A673 (cell line): ENCODE measurements around the gene FNDC3B.

Experiments used
- EZH2 ChIP-seq: fragments of 200-600 bp; sonication (generic); IDR thresholded peaks from 2 replicates; pipeline ENCODE4 v1.6.1; 2017; ENCODE audit warnings: borderline replicate concordance, low read depth, mild to moderate bottlenecking, mixed read lengths, antibody characterized with exemption, low read length; ENCODE audit not compliant: poor library complexity, severe bottlenecking
- TF ChIP-seq, protein P1 (sequence below): fragments of 300-800, 200-600 bp; sonication (generic); conservative IDR thresholded peaks from 2 replicates; pipeline ENCODE4 v1.5.1; 2017; ENCODE audit warnings: low read depth, mild to moderate bottlenecking, antibody characterized with exemption, low read length, moderate library complexity, mixed read lengths

DNA sequence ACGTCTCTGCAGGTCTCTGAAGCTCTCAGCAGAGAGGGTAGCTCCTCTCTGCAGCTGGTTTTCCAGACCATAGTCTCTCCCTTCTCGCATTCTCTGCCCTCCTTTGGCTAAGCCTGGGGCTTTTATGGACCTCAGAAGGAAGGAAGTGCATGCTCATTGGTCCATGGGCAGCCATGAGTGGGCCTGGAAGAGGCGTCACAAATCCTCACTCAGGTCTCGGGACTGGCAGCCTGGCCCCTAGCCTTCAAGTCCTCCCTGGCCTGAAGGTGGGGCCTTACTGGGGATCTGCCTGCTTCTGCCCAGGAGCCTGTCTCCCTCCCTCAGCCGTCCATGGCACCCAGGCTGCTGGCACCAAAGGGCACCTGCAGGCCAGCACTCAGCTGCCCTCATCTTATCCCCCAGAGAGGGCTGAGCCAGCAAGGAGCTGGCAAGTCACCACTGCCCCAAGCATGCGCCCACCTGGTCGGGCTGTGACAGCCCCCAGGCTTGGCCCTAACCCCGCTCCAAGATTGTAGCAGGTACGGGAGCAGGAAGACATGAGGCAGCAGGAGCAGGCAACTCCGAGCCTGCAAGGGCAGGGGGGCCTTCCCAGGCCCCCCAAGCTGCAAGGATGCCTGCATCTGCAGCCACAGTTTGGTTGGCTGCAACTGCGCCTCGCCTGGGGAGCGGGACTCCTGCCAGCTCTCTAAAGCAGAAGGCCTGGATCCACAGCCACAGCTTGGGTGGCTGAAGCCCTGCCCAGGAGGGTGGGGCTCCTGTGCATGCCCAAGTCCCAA is 371.5 kb downstream of the FNDC3B start:
- TF ChIP-seq, protein P1, sequence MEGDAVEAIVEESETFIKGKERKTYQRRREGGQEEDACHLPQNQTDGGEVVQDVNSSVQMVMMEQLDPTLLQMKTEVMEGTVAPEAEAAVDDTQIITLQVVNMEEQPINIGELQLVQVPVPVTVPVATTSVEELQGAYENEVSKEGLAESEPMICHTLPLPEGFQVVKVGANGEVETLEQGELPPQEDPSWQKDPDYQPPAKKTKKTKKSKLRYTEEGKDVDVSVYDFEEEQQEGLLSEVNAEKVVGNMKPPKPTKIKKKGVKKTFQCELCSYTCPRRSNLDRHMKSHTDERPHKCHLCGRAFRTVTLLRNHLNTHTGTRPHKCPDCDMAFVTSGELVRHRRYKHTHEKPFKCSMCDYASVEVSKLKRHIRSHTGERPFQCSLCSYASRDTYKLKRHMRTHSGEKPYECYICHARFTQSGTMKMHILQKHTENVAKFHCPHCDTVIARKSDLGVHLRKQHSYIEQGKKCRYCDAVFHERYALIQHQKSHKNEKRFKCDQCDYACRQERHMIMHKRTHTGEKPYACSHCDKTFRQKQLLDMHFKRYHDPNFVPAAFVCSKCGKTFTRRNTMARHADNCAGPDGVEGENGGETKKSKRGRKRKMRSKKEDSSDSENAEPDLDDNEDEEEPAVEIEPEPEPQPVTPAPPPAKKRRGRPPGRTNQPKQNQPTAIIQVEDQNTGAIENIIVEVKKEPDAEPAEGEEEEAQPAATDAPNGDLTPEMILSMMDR = no peak
- no peak for TF ChIP-seq EZH2
